ENCODE data around the gene ATP11B. TPM values are rescaled to one million over a fixed set of nuclear protein-coding genes. Genes with fewer than 3 reads are reported as not detected.
"Not testable (repeated sequence)": the region's sequence is repeated elsewhere in the genome, so short reads cannot be mapped to it uniquely, and the experiment has no call there.

Gene ATP11B
- total RNA-seq, 2 experiments from 2014 or later: 79.4 to 86.7 TPM

- POLR2A ChIA-PET: interaction anchor here (0.7 kb wide), 1 partner anchor 43 kb away, joined by 3 read pairs; no protein-coding TSS in a partner anchor
- CTCF ChIA-PET: interaction anchor here (1.2 kb wide), 1 partner anchor 12 kb away, joined by 4 read pairs; no protein-coding TSS in a partner anchor
Observed at GRCh38 chr3:182794455-182795388, 1.4 kb downstream of the ATP11B start.

GRCh38 chr3:182795389-182795782 is 2.1 kb downstream of the ATP11B start:
- ChIA-PET CTCF (interaction anchor here (1.2 kb wide), 1 partner anchor 11 kb away, joined by 4 read pairs; no protein-coding TSS in a partner anchor), POLR2A (no interaction called here)

- ChIA-PET CTCF (no interaction called here), POLR2A (no interaction called here)
Observed at GRCh38 chr3:182796310-182796709, 3.0 kb downstream of the ATP11B start.

GRCh38 chr3:182797876-182798275 is 4.6 kb downstream of the ATP11B start:
- ChIA-PET CTCF (no interaction called here), POLR2A (no interaction called here)

GRCh38 chr3:182799143-182799542 is 5.8 kb downstream of the ATP11B start:
- CTCF ChIA-PET: interaction anchor here (0.6 kb wide), 2 partner anchors 20 to 193 kb away, joined by 3 to 5 read pairs; no protein-coding TSS in a partner anchor
- POLR2A ChIA-PET: not testable (repeated sequence)

DNA sequence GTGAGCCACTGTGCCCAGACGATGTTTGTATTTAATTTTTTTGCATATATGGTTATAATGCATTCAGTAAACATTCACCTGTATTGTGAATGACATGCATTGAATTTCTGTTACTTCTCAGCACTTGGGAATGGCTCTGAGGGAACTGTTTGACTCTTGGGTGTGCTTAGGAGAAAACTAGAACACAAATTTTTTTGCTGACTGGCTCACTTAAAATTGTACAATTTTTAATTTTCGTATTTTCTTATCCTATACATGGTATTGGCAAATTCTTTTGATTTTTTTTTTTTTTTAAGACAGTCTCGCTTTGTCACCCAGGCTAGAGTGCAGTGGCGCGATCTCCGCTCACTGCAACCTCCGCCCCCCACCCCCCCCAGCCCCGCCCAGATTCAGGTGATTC is 7.2 kb downstream of the ATP11B start:
- POLR2A ChIA-PET: no interaction called here

GRCh38 chr3:182802413-182803390 is 9.4 kb downstream of the ATP11B start:
- POLR2A ChIA-PET: no interaction called here
- CTCF ChIA-PET: no interaction called here

More for the DNA sequence above, 7.2 kb downstream of the ATP11B start:
- CTCF ChIA-PET: no interaction called here

DNA sequence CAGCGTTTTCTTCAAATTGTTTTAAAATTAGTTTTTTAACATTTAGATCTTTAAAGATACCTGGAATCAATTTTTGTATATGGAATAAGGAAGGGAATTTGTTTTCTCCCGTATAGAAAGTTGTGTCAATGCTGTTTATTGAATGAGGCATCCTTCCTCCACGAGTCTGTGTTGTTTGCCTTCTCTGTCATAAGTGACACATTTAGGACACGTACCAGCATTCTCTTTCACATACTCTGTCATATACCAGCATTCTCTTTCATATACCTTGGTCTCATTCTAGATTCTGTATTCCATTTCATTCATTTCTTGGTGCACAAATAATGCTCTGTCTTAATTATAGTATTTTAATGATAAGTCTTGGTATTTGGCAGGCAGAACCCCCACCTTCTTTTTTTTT is 10.3 kb downstream of the ATP11B start:
- CTCF ChIA-PET: no interaction called here
- POLR2A ChIA-PET: no interaction called here

DNA sequence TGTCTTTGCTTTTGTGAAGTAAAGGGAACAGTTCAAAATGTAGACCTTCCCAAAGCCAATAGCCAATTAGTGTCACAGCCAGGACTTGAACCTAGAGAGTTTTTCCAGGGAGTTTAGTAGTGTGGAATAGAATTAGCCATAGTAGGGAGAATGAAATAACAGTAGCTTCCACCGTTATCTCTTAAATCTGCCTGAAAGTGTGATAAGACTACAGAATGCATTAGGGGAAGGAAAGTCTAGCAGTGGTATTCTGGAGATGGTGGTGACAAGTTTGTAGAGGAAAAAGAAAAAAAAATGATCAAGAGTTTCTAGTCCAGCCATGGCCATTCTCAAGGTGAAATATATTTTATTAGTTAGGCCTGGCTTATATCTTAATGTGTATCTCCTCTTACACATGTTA is 13.8 kb downstream of the ATP11B start:
- ChIA-PET CTCF (no interaction called here), POLR2A (no interaction called here)

- CTCF ChIA-PET: no interaction called here
Observed at GRCh38 chr3:182808041-182808770, 14.9 kb downstream of the ATP11B start.

DNA sequence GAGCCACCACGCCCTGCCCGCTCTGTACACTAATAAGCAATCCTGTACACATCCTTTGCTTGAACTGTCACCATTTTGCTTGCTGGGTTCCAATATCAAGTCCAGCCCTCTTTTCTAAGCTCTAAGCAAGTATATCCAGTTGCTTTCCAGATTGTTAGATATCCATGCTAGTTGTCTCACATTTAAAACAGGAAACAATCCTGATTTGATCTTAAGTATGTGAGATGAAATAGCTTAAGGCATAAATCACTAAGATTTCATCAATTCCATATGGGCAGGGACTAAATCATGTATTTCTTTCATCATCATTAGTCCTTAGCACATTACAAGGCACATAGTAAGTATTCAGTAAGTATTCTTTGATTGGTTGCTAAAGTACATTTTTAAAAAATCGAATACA is 16.2 kb downstream of the ATP11B start:
- ChIA-PET CTCF (no interaction called here), POLR2A (no interaction called here)

More at GRCh38 chr3:182808041-182808770, 14.9 kb downstream of the ATP11B start:
- POLR2A ChIA-PET: no interaction called here

GRCh38 chr3:182810574-182811268 is 17.4 kb downstream of the ATP11B start:
- CTCF ChIA-PET: no interaction called here
- POLR2A ChIA-PET: no interaction called here

DNA sequence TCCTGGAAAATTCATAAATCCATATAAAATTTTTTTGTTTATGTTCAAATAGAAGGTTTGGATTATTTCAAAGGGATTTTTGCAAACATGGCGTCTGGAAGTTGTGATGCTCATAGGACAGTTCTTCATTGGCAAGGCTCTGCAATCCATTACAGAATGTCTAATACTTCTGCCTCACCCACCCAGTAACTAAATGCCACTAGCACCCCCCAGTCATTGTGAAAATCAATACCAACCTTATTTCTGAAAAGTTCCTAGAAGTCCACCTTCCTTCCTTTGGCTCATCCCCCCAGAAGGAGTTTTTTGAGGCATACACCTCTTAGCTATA is 17.9 kb downstream of the ATP11B start:
- CTCF ChIA-PET: no interaction called here
- POLR2A ChIA-PET: no interaction called here

DNA sequence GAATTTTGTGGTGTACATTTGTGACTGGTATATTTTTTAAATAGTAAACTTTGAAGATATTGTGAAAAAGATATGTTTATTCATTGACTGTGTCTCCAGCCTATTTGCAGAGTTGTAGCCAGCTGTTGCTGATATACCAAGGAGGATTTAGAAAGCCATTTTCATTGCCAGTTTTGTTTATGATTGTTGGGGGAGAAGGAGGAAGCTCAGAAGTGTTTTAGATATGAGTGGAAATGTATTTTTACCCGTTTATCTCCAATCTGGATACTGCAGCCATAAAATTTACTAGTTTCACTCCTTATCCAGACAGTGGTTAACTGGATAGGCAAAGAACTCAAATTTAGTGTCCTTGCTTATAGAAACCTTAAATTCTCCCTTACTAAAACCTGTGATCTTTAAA is 18.8 kb downstream of the ATP11B start:
- ChIA-PET POLR2A (no interaction called here), CTCF (no interaction called here)

- CTCF ChIA-PET: no interaction called here
- POLR2A ChIA-PET: no interaction called here
Observed at GRCh38 chr3:182814419-182815062, 21.2 kb downstream of the ATP11B start.

GRCh38 chr3:182816181-182816580 is 22.9 kb downstream of the ATP11B start:
- POLR2A ChIA-PET: no interaction called here
- CTCF ChIA-PET: no interaction called here

DNA sequence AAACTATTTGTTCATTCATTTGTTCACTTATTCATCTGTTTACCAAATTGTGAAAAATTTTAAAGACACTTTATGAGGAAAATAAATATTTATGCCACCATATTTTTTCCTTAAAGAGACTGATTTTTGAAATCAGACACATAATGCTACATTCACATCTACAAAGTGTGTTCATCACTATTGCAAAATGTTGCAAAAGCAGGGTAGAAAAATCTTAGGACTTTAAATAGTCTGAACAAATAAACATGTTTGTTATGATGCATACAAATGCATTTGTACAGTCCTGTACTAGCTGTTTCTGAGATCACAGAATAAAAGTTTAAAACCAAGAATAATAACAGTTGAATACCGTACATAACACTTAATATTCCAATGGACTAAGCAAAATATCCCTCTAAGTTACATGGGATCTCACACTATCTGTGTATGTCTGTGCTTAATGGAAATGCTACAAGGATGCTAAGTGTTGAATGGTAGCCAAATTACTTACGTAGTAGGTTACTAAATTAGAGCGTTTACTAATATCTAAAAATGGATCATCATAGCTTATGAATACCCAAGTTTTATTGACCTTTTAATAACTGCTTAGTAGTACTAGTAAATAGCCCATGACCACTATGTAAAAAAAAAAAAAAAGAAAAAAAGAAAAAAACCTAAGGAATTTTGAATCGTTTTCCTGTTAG is 25.1 kb downstream of the ATP11B start:
- ChIA-PET POLR2A (no interaction called here), CTCF (no interaction called here)

GRCh38 chr3:182821221-182821981 is 28.1 kb downstream of the ATP11B start:
- ChIA-PET POLR2A (no interaction called here), CTCF (no interaction called here)

All from activated CD8-positive, alpha-beta memory T cell treated with anti-CD3 and anti-CD28 coated beads for 36 hours (primary cell).